Esophagus muscularis mucosa (tissue), 4 donors: Measurements from ENCODE around the gene F2R.

Source experiments
- CTCF ChIP-seq, 3 experiments: fragments of 200-600 bp in 2 of 3; fragments of 450-650 bp in 1 of 3; sonication (generic) in 2 of 3; IDR thresholded peaks; one replicate each; pipeline ENCODE4 v1.5.1; 2017 to 2019; ENCODE audit warnings: antibody characterized with exemption in 3 of 3, mild to moderate bottlenecking in 2 of 3, moderate library complexity in 1 of 3
- EP300 ChIP-seq: sonication (generic); formaldehyde crosslinking; IDR thresholded peaks from one replicate; pipeline ENCODE4 v1.6.1; 2017; ENCODE audit warnings: antibody characterized with exemption
- POLR2A ChIP-seq: fragments of 450-650 bp; IDR thresholded peaks from one replicate; pipeline ENCODE4 v1.6.1; 2017; ENCODE audit warnings: antibody characterized with exemption, moderate library complexity, mild to moderate bottlenecking, low read depth
- POLR2AphosphoS5 ChIP-seq, 2 donors: sonication (generic); formaldehyde crosslinking; IDR thresholded peaks; one replicate each; pipeline ENCODE4 v1.6.1; 2017; ENCODE audit warnings: antibody characterized with exemption in 2 of 2

DNA sequence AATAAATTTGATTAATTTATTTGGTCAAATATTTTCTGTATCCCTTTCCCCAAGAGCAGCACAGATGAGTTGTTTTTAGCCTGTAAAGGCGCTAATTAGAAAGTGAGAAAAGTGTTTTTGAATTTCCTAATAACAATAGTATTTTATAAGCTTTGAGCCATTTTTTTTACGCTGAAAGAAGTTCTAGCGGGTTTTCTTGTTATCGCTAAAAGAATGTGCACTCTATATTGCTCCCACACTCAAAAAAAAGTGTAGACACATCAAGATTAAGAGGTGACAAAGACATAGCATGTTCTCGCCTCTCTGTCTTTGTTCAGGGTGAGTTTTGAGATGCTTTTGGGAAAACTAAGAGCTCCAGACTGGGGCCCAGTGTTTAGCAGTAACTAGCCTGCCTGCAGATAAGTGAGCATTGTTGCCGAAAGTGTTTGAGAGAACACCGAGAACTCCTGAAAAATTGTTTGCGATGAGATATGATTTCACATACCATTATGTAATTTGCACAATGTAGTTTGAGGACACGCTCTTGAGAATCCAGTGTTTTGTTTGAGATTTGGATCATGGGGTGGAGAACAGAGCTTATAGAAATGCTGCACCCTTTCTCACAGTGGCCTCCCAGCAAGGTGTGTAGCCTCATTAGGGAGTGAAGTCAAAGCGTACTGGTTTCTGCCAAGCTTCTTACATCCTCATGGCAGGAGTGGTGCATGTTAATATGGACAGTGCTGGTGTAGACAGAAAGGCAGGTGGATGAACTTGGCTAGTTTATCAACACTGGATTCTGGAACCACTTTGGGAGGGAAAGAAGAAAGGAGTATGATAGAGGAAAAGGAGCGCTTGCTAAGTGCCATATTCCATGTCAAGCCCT lies 1.5 kb downstream of the F2R start:
- no peak for TF ChIP-seq CTCF (IDR thresholded peaks at IDR 0.05)
- TF ChIP-seq POLR2A, result no peak
- no peak for TF ChIP-seq POLR2AphosphoS5 (IDR thresholded peaks at IDR 0.05)
- TF ChIP-seq EP300, result no peak
